Measurements from ENCODE around the gene PRKG1.

DNA sequence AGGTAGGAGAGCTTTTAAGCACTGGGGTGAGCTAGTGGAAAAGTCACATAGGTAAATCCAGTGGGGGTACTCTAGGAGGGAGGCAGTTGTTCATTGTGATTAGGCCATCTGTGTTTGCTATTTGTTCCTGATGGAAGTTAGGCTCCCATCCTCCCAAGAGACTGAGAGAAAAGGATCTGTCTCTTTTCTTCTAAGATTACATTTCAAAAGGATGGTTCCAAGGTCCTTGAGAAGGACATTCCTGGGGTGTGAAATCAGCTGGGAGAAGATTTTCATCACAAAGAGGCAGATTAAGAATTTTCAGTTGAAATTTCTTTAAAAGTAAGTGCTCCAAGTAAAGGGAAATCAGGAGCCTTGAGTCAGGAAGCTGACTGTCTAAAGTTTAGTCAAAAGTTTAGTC lies 835.9 kb downstream of the PRKG1 start:
- TF ChIP-seq, protein P1, sequence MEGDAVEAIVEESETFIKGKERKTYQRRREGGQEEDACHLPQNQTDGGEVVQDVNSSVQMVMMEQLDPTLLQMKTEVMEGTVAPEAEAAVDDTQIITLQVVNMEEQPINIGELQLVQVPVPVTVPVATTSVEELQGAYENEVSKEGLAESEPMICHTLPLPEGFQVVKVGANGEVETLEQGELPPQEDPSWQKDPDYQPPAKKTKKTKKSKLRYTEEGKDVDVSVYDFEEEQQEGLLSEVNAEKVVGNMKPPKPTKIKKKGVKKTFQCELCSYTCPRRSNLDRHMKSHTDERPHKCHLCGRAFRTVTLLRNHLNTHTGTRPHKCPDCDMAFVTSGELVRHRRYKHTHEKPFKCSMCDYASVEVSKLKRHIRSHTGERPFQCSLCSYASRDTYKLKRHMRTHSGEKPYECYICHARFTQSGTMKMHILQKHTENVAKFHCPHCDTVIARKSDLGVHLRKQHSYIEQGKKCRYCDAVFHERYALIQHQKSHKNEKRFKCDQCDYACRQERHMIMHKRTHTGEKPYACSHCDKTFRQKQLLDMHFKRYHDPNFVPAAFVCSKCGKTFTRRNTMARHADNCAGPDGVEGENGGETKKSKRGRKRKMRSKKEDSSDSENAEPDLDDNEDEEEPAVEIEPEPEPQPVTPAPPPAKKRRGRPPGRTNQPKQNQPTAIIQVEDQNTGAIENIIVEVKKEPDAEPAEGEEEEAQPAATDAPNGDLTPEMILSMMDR (IDR thresholded peaks at IDR 0.05; ENCODE audit: low read depth, low read length): no peak
- TF ChIP-seq EZH2phosphoT487 (IDR thresholded peaks at IDR 0.05; ENCODE audit: low read depth): no peak

All from OCI-LY3 (cell line).